DMS53 treated with DMSO at 0.1 percent for 48 hours (cell line): ENCODE results near the gene TSTD2.
"Not testable (repeated sequence)": the region's sequence is repeated elsewhere in the genome, so short reads cannot be mapped to it uniquely, and the experiment has no call there.

Source experiments
- DNase-seq: peaks from one replicate; lab custom pipeline; 2025; ENCODE audit not compliant: unreplicated experiment; lab: John Stamatoyannopoulos, UW

The TSTD2 gene

DNA sequence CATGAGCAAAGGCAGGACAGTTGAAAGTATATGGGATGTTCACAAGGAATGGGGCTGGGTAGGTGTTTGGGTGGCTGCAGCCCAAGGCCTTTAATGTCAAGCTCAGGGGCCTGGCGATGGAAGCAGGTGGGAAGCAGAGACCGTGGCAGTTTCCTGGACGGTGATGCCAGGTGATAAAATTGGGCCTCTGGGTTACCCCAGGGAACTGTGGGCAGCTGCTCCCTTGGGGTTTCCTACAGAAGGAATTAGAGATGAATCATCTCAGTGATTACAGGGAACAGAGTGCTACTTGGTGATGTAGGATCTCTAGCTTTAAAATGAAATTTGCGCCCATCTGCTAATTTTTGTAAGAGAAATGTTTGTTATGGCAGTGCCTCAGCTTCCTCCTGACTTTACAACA lies 39.2 kb downstream of the TSTD2 start:
- no peak for DNase-seq

DNA sequence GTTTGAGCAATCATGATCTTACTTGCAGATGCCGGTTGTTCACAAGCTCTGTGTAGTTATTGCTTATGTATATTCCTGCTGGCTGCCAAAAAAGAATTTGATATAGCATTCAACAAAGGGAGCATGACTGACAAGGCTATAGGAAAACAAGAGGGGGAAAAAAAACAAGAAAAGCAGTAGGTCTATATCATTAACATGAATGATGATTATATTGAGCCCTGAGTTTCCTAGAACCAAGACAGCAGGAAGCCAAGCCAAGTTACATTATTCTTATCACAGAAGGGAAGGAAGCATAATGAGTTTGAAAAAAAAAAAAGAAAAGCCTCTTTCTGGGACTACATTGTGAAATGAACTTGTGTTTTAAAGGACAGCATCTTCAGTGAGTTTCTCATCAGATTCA lies 41.0 kb downstream of the TSTD2 start:
- no peak for DNase-seq

DNA sequence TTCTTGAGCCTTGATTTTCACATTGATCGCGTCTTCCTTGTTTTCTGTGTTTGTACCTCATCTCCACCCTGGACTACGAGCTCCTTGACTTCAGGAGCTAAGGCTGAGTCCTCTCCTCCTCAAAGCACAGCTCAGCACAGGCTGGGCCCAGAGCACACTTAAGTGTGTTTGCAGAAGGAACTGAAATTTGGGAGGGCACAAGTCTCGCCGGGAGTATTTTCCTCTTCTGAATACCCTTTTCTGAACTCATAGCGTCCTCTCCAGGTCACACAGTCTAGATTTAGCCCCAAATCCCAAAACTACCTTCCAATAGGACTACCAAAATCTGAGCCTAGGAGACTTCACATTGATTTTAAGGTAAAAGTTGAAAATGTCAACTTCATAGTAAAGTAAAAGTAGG lies 41.6 kb downstream of the TSTD2 start:
- no peak for DNase-seq

DNA sequence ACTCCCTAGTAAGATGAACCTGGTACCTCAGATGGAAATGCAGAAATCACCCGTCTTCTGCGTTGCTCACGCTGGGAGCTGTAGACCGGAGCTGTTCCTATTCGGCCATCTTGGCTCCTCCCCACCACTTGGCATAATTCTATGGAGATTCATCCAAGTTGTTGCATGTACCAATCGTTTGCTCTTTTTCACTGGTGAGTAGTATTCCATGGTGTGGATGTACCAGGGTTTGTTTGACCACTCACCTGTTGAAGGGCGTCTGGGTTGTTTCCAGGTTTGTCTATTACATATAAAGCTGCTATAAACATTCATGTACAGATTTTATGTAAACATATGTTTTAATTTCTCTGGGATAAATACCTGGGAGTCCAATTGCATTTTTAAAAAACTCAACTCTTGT lies 46.3 kb downstream of the TSTD2 start:
- DNase-seq, result not testable (repeated sequence)

DNA sequence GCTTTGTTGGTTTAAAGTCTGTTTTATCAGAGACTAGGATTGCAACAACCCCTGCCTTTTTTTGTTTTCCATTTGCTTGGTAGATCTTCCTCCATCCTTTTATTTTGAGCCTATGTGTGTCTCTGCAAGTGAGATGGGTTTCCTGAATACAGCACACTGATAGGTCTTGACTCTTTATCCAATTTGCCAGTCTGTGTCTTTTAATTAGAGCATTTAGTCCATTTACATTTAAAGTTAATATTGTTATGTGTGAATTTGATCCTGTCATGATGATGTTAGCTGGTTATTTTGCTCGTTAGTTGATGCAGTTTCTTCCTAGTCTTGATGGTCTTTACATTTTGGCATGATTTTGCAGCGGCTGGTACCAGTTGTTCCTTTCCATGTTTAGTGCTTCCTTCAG lies 48.4 kb downstream of the TSTD2 start:
- DNase-seq, result not testable (repeated sequence)

DNA sequence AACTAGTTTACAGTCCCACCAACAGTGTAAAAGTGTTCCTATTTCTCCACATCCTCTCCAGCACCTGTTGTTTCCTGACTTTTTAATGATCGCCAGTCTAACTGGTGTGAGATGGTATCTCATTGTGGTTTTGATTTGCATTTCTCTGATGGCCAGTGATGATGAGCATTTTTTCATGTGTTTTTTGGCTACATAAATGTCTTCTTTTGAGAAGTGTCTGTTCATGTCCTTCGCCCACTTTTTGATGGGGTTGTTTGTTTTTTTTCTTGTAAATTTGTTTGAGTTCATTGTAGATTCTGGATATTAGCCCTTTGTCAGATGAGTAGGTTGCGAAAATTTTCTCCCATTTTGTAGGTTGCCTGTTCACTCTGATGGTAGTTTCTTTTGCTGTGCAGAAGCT lies 51.6 kb downstream of the TSTD2 start:
- DNase-seq, result not testable (repeated sequence)

DNA sequence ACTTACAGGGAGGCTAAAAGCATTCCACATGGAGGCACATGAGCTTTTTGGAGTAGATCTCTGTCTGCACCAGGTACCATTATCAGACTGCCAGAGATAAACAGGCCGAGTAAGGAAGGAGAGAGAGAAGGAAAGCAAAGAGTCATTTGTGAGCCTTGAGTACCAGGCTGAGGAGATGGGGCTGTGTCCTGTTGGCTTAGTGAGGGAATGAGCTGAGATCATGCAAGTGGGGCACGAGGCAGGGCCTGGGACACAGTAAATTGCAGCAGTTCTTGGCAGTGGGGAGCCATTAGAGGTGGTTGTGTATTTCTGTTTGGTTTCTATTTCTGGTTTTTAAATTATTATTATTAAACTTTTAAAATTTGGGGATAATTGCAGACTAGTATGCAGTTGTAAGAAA lies 53.3 kb downstream of the TSTD2 start:
- no peak for DNase-seq

DNA sequence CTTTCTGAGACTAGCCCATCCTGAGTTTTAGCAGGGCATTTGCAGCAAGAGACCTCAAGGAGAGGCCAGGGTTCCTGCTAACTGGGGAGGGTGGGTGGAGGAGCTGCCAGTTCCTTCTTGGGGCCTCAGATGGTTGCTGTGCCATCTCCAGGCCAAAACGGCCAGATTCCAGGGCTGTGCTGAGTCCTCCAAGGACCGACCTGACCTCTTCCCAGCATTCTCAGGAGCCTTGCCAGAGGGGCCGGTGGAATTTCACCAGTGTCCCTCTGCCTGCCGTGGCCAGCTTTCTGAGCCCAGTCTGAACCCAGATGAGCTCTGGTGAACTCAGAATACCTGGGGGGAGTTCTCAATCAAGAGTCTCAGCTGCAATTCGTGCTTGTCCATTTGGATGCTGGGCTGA lies 54.3 kb downstream of the TSTD2 start:
- DNase-seq, result no peak

DNA sequence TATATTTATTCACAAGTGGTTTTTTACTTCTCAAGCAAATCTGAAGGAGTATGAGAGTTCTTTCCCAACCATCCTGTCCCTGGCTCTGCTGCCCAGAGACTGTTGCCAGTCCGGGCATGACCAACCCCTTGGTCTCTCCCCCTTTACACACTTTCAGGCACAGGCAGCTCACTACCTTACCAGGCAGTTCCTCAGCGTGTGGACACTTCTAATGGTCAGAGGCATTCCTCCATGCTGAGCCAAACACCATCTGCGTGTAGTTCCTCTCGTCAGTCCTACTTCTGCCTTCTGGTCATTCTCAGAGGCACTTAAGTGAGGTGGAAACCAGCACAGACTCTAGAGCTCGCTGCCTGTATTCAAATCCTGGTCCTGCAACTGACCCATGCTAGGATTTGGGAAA lies 56.1 kb downstream of the TSTD2 start:
- no peak for DNase-seq

DNA sequence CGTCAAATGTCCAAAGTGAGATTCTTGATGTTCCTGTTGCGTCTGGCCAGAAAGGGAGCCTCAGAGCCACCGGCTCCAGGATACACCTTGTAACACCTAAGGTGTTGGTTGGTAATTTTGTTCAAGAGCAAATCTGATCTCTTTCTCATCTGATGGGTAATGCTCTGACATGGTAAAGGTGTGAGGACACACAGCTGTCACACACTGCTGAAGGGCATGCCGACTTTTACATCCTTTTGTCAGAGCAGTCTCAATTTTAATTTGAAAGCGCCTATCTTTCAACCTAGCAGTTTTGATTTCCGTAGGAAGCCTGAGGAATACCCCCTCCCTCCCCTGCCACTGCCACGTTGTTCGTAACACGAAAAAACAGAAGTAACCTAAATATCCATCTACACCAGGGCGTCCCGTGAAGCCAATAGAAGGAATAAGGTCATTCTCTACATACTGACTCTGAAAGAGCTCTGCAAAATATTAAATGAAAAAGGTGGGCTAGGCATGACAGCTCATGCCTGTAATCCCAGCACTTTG lies 57.4 kb downstream of the TSTD2 start:
- no peak for DNase-seq

DNA sequence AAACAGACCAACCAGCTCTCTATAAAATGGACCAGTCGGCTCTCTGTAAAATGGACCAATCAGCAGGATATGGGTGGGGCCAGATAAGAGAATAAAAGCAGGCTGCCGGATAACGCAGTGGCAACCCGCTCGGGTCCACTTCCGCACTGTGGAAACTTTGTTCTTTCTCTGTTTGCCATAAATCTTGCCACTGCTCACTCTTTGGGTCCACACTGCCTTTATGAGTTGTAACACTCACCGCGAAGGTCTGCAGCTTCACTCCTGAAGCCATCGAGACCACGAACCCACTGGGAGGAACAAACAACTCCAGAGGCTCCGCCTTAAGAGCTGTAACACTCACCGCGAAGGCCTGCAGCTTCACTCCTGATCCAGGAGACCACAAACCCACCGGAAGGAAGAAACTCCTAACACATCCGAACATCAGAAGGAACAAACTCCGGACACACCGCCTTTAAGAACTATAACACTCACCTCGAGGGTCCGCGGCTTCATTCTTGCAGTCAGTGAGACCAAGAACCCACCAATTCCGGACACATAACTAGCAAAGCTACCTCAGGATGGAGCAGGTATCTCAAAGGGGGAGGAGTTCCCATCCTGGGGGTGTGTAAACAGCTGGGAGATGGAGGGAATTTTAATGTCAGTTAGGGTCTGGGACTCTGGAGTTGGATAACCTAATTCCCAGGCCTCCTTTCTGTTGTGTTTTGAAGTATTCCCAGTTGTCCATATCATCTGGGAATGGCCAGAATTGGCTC lies 58.1 kb downstream of the TSTD2 start:
- DNase-seq, result not testable (repeated sequence)

DNA sequence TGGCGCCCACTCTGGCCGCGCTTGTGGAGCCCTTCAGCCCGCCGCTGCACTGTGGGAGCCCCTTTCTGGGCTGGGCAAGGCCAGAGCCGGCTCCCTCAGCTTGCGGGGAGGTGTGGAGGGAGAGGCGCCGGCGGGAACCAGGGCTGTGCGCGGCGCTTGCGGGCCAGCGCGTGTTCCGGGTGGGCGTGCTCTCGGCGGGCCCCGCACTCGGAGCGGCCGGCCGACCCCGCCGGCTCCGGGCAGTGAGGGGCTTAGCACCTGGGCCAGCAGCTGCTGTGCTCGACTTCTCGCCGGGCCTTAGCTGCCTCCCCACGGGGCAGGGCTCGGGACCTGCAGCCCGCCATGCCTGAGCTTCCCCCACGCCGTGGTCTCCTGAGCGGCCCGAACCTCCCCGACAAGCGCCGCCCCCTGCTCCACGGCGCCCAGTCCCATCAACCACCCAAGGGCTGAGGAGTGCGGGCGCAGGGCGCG lies 59.0 kb downstream of the TSTD2 start:
- DNase-seq, result not testable (repeated sequence)

DNA sequence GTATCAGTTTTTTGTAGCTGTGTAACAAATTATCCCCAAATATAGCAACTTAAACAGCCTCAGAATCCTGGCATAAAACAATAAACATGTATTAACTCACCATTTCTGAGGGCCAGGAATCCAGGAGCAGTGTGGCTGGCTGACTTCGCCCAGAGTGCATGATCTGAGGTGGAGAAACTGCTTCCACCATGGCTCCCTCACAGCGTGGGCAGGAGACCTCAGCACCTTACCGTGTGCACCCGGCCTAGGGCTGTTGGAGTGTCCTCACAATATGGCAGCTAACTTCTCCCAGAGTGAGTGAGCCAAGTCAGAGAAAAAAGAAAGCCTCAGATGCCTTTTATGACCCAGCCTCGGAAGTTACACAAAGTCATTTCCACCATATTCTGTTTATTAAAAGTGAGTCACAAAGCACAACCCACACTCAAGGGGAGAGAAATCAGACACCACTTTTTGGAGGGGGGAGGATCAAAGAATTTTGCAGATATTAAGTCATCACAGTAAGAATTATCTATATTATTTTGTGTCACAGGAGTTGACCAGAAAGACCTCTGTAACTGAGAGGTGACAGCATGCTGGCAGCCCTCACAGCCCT lies 59.6 kb downstream of the TSTD2 start:
- DNase-seq, result no peak

DNA sequence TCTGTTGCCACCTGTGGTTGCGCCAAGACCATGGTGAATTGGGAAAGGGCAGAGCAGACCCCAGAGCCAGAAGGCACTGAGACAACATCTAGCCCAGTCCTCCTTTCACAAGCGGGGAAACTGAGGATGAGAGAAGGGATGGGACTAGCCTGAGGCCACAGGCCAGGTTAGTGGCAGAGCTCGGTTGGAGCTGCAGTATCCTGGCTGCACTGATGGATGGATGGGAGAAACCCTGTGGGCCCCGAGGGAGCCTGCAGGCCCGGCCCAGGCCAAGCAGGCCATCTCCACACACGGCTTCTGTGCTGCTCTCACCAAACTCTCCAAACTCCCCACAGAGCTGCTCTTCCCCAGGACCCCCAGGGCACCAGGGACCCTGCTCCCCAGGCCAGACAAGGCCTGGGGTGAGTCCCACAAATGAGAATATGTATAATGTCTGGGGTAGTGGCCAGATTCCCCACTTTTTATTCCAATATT lies 60.2 kb downstream of the TSTD2 start:
- DNase-seq, result no peak

DNA sequence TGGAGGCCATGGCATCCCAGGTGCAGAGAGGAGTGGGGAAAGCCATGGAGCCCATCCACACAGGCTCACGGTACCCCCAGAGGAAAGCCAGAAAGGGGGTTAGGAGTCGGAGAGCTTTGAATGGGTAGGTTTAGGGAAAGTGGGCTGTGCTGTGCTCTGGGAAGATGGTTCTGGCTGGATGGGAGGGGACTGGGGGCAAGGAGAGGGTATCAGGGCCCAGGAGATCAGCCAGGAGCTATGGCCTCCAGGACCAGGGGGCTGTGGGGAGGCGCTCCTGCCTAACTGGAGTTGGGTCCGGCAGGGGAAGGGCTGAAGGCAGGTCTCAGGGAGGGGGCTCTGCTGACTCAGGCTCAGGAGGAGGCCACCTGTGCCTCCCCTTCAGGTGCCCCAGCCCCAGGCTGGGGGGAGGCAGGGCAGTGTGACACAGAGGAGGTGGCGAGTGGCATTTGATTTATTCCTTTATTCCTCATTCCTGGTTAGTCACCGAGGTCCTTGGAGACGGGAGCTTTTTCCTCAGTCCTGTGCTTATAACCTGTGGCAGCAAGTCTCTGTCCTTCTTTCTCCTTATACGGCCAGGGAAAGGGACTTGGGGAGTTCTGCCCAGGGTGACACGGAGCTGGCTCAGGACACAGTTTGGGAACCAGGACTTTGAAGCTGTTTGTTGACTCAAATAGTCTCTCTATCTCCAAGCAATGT lies 60.8 kb downstream of the TSTD2 start:
- DNase-seq, result no peak

DNA sequence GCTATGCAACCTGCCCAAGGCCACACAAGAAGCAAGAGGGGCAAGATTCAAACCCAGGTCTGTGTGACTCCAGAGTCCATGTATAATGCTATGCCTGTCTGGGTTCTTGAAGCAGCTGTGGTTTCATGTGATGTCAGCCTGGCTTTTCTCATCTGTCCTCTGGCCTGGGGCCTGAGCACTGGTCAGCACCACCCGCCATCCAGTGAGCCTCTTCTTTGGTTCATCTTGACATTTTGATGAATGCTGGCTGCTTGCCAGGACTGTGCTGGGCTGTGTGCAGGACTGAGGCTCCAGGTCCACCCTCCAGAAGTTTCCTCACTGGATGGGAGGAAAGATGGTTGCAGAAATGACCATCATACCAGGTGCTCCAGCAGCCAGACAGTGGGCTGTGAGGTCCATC lies 61.5 kb downstream of the TSTD2 start:
- DNase-seq, result no peak

DNA sequence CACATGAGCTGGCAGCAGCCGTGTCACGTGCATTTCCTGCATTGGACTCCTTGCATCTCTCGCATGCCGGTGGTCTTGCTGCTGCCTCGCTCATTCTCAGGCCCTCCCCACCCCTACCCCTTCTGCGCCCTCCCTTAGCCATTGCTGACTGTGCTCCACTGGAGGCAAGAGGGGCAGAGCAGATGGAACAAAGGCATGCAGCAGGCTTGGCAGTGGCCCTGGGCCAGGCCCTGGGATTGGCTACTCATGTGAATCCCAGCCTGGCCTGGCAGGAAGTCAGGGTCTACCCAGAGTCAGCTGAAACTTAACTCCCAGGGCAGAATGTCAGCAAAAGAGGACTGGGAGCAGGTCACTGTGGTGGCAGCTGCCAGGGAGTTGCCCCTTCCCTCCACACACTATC lies 62.3 kb downstream of the TSTD2 start:
- no peak for DNase-seq

DNA sequence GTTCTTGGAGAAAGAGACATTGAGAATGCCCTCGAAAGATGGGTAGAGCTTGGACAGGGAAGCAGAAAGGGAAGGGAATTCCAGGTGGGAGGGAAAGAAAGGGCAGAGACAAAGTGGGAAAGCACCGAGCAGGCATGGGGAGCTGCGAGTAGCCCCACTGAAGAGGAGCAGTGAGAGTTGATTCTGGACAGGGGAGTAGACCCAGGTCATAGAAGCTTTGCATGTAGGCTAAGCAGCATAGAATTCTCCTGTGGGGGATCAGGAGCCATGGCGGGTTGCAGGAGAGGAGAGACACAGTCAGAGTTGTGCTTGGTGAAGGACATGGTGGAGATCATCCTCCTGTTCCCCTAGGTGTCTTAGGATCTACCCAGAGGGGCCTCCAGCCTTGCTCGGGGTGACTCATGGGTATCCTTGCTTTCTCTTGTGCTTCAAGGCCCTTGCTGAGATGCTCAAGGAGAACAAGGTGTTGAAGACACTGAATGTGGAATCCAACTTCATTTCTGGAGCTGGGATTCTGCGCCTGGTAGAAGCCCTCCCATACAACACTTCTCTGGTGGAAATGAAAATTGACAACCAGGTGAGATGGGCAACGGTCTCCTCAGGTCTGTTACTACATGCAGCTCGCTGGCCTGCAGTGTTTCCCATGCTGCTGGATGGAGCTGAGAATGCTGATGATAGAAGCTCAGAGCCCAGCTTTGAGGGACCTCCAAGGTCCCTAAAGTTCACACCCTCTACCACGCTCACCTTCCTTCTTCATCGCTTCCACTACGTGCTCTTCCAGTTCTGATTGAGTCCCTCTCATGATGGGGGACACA lies 64.5 kb downstream of the TSTD2 start:
- DNase-seq, result no peak

DNA sequence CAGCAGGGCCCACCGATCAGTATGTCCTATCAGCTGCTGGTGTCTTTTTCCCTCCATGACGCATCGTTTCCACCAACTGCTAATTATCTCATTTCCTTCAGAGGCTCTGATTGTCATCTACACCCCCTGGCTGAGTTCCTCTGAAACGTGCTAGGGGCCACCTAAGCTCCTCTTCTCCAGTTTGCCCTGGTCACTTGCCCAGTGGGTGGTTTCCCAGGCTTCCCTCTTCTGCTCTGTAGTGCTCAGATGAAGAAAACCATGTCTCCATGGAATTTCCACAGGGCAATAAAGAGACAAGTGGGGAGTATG lies 65.3 kb downstream of the TSTD2 start:
- DNase-seq, result no peak

DNA sequence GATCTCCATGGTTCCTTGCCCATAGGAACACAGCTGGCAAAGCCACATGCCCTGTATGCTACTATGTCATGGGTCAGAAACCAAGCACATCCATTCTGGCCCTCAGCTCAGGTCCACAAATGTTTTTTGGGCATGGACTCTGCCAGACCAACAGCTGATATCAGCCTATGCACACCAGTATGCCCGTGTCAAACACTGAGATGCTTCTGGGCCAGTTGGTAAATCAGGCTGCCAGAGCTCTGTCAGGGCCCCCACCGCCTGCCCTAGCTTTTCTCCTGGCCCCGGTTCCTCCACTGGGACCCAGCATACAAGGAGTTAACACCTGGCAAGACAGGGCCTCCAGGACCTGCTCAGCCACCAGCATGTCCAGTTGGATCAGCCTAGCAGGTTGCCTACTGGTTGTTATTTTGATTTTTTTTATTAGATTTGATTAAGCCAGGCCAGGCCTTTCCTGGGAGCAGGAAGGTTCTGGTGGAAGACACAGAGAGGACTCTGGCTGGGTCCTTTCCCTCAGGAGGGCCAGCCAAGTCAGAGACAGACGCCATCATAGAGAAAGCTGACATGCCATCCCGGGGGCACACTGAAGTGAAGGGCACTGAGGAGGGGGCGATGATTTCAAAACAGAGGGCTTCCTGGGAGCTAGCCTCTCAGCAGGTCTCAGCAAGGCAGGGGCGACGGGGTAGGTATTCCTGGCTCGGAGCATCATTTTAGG lies 65.8 kb downstream of the TSTD2 start:
- DNase-seq, result no peak

DNA sequence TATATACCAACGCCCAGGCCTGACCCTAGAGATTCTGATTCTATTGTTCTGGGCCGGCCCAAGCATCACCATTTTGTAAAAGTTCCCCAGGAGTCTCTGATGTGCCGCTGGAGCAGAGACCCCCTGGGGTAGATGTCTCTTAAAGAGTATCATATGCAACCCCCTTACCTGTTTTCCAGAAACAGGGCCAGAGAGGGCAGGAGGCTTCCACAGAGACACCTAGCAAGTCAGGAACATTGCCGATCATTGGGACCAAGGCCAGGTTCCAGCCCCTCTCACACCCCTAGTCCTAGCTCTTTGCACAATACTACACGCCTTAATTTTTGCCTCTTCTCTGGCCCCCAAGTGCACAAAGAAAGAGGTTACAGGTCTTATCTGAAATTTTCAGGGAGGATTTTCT lies 67.9 kb downstream of the TSTD2 start:
- no peak for DNase-seq
